Fibroblast of peridontal ligament (primary cell): Measurements from ENCODE around the gene SMPDL3B.

ENCODE experiments used
- DNase-seq: peaks from one replicate; pipeline ENCODE4 v3.0.0-alpha.2; 2010; ENCODE audit errors: extremely low read depth

Gene SMPDL3B

DNA sequence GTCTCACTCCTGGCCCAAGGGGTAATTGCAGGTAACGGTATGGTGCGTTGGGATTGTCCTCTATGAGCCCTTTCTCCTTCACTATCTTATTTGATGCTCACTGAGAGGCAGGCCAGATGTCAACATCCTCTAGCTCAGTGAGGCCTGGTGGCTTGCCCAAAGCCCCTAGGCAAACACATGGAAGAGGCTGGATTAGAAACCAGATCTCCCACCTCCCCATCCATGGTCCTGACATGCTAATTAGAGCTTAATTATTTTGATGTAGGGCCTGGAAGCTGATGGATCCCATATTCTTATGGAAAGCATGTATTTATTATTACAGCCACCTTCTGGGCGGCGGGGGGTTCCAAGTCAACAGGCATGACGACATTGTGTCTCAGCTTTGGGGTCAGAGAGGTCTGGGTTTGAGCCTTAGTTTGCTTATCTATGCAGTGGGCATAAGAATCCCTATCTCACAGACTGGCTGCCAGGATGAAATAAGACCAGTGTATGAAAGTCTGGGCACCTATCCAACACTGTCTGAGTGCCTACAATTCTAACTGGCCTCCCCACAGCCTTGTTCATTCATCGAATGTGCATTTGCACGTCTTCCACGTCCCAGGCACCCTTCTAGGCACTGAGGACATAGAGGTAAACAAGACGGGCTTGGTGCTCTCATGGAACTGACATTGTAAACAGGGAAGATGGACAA lies 6.2 kb downstream of the SMPDL3B start:
- DNase-seq = no peak

DNA sequence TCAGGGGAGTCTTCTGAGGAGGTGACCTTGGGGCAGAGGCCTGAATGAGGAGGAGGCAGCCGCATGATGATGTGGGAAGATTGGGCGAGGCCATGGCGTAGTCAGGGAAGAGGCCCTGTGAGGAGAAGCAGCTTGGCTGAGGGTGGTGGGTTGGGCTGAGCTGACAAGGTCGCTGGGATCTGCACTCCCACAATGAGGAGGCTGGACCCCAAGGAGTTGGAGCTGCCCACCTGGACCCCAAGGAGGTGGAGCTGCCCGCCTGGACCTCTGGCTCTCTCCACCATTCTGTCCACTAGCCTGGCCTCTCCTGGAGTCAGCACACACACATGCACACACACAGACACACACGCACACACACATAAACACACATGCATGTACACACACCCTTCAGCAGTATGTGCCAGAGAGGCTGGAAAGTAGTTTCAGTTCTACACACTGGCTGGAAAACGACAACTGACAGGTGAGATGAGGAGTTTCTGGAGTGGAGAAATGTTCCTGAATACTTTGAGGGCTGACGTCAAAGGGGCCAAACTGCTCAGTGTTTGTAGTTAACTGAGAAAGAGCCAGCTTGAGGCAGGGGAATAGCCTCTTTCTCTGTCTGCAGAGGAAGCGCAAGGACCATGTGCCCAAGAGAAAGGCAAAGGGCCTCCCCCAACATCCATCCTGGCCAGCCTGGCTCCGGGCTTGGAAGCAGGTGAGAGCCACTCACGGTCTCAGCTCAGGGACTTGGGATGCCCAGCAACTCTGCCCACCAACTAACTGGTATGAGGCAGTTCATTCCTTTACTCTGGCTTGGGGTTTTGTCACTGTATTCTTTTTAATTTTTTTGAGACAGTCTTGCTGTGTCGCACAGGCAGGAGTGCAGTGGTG lies 7.1 kb downstream of the SMPDL3B start:
- DNase-seq = no peak

GRCh38 chr1:27945020-27945419 lies 10.2 kb downstream of the SMPDL3B start:
- DNase-seq = no peak

DNA sequence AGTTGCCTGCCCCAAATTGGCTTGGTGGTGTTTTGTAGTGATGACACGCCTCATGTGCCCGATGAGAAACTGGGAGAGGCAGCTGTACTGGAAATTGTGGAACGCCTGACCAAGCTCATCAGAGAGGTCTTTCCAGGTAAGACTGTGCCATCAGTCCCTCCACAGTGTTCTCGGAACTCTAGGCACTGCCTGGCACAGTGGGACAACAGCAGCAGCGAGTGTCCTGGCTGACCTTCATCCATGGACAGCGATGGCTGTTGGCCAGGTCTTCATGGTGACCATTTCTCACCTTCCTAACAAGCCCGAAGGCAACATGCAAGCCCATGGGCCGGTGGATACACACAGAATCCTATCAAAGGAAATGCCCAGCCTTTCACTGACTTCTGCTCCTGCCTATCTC lies 14.2 kb downstream of the SMPDL3B start:
- no peak for DNase-seq

DNA sequence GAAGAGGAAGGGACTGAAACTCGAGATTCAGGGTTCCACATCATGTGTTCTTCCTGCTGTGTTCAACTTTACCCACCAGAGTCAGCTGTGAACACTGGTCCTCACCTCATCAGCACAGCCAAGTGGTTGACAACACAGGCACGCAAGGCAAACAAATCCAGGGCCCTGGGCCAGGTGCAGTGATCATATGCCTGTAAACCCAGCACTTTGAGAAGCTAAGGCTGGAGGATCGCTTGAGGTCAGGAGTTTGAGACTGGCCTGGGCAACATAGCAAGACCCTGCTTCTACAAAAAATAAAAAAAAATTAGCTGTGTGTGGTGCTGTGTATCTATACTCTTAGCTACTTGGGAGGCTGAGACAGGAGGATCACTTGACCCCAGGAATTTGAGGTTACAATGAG lies 16.6 kb downstream of the SMPDL3B start:
- no peak for DNase-seq

- no peak for DNase-seq
These were observed 17.3 kb downstream of the SMPDL3B start for GRCh38 chr1:27952147-27952546.

GRCh38 chr1:27954186-27954585 lies 19.4 kb downstream of the SMPDL3B start:
- DNase-seq = no peak

- no peak for DNase-seq
These were observed 20.3 kb downstream of the SMPDL3B start for GRCh38 chr1:27955076-27955475.

DNA sequence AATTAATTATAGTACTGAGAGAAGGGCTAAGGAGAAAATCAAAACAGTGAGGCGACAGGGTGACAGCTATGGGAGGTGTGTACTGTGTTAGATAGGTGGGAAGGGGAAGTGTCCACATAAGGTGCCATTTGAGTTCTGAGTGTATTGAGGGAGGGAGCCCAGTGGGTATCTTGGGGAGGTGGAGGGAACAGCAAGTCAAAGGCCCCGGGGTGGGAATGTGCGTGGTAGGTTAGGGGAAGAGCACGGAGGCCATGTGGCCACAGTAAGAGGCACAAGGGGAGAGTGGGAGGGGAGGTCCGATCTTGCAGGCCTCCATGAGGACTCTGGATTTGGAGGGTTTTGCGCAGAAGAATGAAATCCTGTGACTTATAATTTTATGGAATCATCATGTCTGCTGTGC lies 22.0 kb downstream of the SMPDL3B start:
- DNase-seq = no peak

GRCh38 chr1:27957655-27958054 lies 22.9 kb downstream of the SMPDL3B start:
- DNase-seq = no peak

DNA sequence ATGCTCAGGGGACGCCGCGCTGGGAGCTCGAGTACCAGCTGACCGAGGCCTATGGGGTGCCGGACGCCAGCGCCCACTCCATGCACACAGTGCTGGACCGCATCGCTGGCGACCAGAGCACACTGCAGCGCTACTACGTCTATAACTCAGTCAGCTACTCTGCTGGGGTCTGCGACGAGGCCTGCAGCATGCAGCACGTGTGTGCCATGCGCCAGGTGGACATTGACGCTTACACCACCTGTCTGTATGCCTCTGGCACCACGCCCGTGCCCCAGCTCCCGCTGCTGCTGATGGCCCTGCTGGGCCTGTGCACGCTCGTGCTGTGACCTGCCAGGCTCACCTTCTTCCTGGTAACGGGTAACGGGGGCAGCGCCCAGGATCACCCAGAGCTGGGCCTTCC lies 23.7 kb downstream of the SMPDL3B start:
- no peak for DNase-seq

GRCh38 chr1:27959792-27960603 lies 25.2 kb downstream of the SMPDL3B start, which contains the start of gene XKR8:
TSS of gene XKR8 (plus strand) at chr1:27959973. CDS start at chr1:27960070, 97 bp downstream.
- peak; percentile 60 for DNase-seq

GRCh38 chr1:27960762-27961645 lies 26.2 kb downstream of the SMPDL3B start:
- no peak for DNase-seq

GRCh38 chr1:27961646-27962221 lies 26.9 kb downstream of the SMPDL3B start:
- DNase-seq = no peak

DNA sequence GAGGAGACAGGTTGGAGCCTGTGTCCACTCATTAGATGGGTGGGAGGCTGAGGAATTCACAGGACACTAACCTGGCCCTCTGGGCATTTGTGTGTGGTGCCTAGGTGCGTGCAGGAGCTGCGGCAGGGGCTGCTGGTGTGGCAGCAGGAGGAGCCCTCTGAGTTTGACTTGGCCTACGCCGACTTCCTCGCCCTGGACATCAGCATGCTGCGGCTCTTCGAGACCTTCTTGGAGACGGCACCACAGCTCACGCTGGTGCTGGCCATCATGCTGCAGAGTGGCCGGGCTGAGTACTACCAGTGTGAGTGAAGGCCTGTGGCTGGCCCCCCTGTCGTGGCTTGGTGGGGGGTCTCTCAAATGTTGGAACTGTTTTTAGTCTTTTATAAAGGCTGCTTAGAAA lies 28.6 kb downstream of the SMPDL3B start:
- no peak for DNase-seq

DNA sequence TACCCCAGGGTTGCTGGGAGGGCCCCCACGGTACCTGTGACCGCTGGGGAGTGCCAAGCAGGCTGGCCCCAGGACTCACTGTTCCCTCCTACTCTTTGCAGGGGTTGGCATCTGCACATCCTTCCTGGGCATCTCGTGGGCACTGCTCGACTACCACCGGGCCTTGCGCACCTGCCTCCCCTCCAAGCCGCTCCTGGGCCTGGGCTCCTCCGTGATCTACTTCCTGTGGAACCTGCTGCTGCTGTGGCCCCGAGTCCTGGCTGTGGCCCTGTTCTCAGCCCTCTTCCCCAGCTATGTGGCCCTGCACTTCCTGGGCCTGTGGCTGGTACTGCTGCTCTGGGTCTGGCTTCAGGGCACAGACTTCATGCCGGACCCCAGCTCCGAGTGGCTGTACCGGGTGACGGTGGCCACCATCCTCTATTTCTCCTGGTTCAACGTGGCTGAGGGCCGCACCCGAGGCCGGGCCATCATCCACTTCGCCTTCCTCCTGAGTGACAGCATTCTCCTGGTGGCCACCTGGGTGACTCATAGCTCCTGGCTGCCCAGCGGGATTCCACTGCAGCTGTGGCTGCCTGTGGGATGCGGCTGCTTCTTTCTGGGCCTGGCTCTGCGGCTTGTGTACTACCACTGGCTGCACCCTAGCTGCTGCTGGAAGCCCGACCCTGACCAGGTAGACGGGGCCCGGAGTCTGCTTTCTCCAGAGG lies 31.8 kb downstream of the SMPDL3B start:
- DNase-seq = no peak

DNA sequence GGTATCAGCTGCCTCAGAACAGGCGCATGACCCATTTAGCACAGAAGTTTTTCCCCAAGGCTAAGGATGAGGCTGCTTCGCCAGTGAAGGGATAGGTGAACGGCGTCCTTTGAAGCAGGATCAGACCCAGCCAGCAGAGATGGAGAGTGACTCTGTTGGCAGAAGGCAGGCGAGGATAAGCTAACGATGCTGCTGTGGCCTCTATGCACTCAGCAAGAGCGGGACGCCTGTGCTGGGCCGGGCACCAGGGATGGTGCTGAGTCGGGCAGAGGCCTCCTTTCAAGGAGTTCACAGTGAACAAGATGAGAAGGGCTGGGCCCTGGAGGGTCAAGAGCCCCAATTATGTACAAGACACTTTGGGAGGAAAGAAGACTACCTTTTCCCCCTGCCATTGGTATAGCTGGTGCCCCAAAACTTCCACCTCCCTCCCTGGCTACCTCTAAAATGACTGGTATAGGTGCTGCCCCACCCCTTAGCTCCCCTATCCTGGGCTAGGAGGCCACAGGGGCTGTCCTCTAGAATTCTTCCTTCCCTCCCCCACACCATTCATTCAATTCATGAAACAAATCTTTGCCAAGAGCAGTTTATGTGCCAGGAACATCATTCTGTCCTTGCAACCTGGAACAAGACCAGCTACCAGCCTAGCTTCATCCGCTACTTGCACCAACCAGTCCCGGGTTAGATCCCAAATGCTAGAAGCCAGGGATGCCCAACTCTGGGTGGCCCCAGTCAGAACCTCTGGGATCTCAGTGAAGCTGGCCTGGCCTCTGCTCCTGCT lies 32.5 kb downstream of the SMPDL3B start:
- no peak for DNase-seq

DNA sequence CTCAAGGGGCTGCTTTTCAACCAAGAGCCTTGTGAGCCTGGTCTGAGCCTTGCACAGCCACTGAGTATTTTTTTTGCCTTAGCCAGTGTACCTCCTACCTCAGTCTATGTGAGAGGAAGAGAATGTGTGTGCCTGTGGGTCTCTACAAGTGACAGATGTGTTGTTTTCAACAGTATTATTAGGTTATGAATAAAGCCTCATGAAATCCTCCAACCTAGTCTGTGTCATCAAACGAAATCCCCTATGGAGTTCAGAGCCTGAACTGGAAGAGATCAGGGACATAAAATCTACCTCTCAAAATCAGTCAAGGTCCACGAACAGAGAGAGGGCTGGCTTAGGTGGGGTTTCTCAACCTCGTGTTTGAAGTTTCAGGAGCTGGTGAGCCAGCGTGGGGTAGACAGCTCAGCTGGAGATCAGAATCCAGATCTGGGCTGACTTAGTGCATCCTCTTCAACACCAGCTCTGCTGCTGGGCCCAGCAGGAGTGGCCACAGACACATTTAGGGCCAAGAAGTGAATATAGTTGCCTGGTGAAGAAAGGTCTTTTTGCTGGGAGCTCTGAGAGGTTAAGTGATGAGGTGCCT lies 33.2 kb downstream of the SMPDL3B start:
- no peak for DNase-seq

DNA sequence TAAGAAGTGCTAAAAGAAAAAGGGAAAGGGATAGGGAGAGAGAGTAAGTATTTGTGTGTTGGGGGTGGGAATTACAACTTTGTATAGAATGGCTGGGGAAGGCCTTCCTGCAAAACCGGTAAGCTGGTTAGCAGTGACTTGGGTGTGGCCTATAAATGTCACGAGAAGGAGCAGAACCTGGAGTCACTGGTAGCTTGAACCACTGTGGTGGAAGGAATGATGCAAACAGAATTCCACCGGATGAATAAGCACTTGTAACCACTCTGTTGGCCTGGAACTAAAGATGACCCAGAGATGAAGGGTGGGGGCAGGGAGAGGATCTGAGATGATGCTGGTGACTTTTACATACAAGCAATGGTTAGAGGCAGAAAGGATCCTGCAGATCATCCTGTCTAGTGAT lies 33.9 kb downstream of the SMPDL3B start:
- peak; percentile 95 for DNase-seq
